Measurements from ENCODE around the gene TMEM132C.

TMEM132C gene

GRCh38 chr12:128753438-128753837, 486.5 kb downstream of the TMEM132C start:
- no peak overlapping the region for H3K4me3 ChIP-seq (ENCODE audit: low read depth, low read length)
- no peak for TF ChIP-seq CTCF (IDR thresholded peaks at IDR 0.05; ENCODE audit: insufficient read depth, low read length, missing control alignments)
- DNase-seq (ENCODE audit: low read depth, low spot score): no peak
- ChIA-PET POLR2A (no interaction called here), CTCF (no interaction called here)

GRCh38 chr12:128754275-128754674, 487.3 kb downstream of the TMEM132C start:
- no peak for TF ChIP-seq CTCF (IDR thresholded peaks at IDR 0.05; ENCODE audit: insufficient read depth, low read length, missing control alignments)
- ChIA-PET POLR2A (no interaction called here), CTCF (no interaction called here)
- DNase-seq (ENCODE audit: low read depth, low spot score): no peak
- no peak overlapping the region for H3K4me3 ChIP-seq (ENCODE audit: low read depth, low read length)

GRCh38 chr12:128755566-128755965, 488.6 kb downstream of the TMEM132C start:
- ChIA-PET POLR2A (no interaction called here), CTCF (no interaction called here)
- TF ChIP-seq CTCF (IDR thresholded peaks at IDR 0.05; ENCODE audit: insufficient read depth, low read length, missing control alignments): no peak
- DNase-seq (ENCODE audit: low read depth, low spot score): no peak
- no peak overlapping the region for H3K4me3 ChIP-seq (ENCODE audit: low read depth, low read length)
